Activated CD4-positive, CD25-positive, alpha-beta regulatory T cell (primary cell): Measurements from ENCODE around the gene CORO6.
A peak's percentile ranks its signal among the peaks of the same experiment; 100 is the strongest.

ENCODE experiments used
- DNase-seq, 4 experiments: peaks; one replicate each; lab custom pipeline; 2025; lab: John Stamatoyannopoulos, UW

Gene CORO6

DNA sequence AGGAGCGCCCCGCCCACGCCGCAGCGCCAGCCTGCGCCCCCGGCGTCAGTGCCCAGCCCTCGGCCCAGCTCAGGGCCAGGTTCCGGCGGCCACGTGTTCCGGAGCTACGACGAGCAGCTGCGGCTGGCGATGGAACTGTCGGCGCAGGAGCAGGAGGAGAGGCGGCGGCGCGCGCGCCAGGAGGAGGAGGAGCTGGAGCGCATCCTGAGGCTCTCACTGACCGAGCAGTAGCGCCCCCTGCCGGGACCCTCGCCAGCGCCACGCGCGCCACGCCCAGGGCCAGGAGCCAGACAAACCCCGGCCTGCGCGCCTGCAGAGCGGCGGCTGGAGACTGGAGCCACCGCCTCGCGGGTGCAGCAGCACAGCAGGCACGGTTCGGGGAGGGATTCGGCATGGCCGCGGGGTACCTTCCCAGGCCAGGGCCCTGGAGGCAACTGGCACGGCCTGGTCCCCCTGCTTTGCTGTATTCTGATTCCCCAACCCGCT lies 9.3 kb downstream of the CORO6 start:
- DNase-seq: peak; percentile 84 to 93 (median 88)

DNA sequence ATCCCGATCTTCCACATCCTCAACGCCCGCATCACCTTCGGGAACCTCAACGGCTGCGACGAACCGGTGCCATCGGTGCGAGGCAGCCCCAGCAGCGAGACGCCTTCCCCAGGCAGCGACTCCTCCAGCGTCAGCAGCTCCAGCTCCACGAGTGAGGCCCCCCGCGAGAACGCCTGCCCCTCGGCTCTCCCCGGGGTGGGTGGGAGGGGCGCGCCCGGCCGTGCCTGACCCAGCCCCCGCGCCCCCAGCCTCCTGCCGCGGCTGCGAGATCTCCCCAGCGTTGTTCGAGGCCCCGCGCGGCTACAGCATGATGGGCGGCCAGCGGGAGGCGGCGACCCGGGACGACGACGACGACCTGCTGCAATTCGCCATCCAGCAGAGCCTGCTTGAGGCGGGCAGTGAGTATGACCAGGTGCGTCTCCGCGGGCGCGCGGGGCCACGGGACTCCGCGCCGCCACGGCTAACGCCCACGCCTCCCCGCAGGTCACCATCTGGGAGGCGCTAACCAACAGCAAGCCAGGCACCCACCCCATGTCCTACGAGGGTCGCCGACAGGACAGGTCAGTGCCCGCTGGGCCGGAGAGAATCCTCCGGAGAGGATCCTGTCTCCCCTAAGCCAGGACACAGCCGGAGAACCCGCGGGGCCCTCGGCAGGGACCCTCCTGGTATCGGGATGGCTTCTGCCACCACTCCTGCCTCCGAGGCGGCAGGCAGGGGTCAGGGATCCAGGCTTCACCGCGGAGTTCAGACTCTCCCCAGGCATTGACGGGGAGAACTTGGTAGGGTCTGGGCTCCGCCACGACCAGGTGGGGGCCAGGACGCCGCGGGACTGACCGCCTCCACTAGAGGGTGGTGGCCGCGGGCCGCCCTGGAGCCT lies 10.1 kb downstream of the CORO6 start:
- no peak for DNase-seq

DNA sequence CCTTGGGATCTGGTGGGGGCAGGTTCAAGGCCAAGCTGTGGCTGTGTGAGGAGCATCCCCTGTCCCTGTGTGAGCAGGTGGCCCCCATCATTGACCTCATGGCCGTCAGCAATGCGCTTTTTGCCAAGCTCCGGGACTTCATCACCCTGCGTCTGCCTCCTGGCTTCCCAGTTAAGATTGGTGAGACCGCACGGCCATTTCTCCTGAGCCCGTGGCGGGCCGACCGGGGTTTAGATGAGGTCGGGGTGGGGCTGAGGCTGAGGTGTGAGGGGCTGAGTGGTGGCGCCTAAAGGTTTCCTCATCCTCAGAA lies 10.7 kb downstream of the CORO6 start:
- no peak for DNase-seq

DNA sequence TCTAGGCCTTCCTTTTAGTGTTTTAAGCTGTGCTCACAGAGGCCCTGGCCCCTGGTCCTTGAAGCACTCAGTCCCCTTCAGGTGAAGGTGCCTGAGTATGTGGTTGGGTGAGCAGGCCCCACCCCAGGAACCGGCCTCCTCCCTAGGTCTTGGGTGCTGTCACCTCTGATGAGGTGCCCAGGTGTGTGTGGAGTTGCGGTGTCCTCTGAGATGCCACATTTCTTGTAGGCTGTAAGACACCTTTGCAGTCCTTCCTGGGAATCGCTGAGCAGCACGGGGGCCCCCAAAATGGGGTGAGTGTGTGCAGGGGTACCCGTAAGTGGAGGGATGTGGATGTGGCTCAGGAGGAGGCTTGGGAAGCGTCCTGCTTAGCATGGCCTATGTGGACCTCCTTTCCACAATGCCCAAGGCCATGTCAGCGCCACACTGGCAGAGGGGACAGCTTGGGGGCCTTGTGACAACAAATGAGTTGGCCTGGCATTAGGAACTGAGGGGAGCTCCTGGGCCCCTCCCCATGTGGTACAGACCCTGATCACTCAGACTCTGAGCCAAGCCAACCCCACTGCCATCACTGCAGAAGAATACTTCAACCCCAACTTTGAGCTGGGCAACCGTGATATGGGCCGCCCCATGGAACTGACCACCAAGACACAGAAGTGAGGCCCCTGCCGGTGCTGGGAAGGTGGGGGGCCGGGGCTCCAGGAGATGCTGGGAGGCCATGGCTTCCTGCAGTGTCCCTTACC lies 11.2 kb downstream of the CORO6 start:
- DNase-seq: no peak

DNA sequence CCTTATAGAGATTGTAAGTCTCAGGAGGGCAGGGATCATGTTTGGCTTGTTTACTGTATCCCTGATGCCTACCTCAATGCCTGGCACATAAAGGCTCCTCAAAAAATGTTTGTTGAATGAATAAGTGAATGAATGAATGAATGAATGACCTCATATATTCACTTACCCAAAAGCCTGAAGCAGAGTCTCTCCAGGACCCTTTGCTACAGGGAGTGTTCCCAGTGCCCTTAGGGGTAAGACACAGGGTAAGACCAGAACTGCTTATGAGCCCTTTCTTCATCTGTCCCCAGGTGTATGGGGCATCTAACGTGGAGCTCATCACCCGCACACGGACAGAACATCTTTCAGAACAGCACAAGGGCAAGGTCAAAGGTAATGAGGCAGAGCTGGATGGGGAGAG lies 12.3 kb downstream of the CORO6 start:
- DNase-seq: no peak

DNA sequence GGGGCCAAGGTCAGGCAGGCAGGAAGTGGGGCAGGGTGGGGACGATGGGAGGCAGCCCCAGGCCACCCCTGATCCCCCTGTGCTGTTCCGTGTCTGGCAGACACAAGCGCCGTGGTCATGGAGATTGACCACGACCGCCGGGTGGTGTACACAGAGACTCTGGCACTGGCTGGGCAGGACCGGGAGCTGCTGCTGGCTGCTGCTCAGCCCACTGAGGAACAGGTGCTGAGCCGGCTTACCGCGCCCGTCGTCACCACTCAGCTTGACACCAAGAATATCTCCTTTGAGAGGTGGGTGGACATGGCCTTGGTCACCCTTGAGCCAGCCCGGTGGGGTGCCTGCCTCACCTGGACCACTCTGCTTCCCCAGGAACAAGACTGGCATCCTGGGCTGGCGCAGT lies 13.7 kb downstream of the CORO6 start:
- DNase-seq: no peak

DNA sequence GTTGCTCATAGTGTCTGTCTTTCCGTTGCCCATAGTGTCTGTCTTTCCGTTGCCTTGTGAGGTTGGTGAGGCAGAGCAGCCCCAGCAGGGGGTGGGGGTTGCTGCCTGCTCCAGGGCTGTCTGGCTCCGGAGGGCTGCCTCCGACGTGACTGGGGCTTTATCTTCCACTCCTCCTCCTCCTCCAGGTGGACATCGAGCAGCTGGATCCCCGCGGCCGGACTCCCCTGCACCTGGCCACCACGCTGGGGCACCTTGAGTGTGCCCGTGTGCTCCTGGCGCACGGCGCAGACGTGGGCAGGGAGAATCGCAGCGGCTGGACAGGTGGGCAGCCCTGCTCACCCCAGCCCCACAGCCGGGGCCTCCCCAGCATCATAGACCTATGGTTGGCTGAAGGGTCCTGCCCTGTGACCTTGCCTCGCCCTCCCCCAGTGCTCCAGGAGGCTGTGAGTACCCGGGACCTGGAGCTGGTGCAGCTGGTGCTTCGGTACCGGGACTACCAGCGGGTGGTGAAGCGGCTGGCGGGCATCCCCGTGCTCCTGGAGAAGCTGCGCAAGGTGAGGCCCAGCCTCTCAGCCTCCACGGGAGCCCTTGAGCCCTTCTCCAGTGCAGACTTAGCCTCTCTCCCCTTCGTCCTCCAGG lies 15.0 kb downstream of the CORO6 start:
- DNase-seq: no peak

DNA sequence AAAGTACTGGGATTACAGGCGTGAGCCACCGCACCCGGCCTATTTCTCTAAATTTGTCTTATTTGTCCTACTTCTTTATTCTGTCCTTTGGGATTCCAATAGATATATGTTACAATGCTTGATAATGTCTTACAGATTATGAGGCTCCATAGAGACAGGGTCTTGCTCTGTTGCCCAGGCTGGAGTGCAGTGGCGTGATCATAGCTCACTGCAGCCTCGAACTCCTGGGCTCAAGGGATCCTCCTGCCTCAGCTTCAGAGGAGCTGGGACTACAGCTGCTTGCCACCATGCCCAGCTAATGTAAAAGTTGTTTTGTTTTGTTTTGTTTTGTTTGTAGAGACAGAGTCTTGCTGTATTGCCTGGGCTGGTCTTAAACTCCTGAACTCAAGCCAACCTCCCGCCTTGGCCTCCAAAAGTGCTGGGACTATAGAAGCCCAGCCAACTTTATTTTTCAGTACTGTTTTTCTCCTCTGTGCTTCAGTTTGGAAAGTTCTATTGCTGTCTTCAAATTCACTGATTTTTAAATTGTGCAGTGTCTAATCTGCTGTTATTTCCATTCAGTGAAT lies 19.5 kb downstream of the CORO6 start:
- DNase-seq: no peak

DNA sequence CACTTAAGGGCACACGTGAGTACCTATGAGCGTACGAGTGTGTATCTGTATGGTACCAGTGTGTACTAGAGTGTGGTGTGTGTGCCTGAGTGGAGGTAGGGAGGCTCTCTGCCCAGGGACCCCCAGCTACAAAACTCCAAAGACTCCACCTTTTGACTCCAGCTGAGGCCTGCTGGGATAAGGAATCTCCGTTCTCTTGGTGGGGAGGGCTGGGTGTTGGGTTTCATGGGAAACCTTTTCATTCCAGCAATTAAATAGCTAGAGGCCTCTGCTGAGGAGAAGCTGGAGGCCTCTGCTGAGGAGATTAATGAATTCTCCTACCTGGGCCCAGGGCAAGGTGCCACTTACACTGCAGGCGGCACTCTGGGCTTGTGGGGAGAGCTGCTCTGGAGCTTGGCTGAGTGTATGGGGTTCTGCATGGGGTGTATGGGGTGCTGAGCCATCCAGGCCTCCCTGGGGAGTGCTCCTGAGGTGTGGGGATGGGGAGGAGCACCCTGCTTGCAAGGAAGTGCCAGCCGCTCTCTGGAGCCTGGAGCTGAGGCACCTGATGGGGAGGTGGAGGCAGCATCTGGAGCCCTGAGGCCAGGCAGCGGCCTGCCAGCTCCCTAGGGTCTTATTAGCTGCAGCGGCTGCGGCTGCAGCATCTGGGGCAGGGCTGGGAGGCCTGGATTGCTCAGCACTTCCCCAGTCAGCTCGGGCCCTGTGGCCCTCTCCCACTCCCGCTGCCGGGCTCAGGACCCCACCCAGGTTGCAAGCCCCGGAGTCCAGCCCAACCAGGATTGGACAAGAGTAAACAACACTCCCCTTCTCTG lies 25.1 kb downstream of the CORO6 start:
- DNase-seq: no peak

DNA sequence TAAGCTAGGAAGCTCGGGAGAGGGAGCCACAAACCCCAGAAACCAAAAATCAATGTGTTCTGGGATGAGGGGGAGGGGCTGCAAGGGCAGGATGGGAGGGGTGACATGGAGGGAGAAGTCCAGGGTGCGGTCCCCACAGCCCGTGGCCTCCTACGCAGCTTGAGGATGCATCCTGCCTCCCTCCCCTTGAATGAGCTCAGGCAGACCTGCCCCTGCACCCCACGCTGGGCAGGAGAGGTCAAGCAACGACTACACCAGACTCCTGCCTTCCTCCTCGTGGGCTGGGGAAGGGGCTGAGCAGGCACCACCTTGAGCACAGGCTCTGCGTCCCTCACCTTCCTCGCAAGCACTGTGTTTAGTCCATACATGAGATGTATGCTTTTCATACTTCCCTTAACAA lies 25.9 kb downstream of the CORO6 start:
- DNase-seq: no peak

DNA sequence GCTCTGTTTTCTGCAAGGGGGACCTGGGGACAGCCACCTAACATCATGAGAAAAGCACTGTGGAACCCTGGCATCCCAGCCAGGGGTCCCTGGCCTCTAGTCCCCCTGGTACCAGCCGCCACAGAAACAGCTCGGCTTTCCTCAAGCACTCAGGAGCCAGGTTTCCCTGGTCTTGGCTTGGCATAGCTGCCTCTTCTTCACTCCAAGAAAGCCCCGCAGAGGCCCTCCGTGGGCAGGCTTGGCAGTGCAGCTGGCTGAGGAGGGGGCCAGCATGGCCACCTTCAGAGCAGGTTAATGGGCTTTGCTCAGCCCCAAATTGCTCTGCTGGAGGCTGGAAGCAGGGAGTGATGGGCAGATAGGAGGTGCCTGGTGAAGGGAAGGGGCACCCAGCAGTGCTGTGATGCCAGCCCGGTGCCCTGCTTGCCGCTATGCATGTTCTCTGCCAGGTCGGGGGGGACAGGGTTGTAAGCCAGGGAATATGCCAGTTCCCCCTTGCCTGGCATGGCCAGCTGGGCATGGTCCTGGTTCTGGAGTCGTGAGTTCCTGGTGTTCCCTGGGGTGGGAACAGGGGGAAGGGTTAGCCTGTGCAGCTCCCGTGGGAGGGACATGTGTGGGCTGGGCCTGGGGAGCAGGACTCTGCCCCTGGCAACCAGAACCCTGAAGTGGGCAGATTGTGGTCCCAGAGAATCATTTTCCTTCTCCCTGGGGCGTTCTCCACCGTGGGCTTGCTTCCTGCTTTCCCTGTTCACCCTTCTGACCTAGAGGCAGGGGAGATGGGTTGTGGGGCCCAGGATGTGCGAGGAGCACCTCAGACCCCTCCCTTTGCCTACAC lies 26.6 kb downstream of the CORO6 start:
- no peak for DNase-seq

DNA sequence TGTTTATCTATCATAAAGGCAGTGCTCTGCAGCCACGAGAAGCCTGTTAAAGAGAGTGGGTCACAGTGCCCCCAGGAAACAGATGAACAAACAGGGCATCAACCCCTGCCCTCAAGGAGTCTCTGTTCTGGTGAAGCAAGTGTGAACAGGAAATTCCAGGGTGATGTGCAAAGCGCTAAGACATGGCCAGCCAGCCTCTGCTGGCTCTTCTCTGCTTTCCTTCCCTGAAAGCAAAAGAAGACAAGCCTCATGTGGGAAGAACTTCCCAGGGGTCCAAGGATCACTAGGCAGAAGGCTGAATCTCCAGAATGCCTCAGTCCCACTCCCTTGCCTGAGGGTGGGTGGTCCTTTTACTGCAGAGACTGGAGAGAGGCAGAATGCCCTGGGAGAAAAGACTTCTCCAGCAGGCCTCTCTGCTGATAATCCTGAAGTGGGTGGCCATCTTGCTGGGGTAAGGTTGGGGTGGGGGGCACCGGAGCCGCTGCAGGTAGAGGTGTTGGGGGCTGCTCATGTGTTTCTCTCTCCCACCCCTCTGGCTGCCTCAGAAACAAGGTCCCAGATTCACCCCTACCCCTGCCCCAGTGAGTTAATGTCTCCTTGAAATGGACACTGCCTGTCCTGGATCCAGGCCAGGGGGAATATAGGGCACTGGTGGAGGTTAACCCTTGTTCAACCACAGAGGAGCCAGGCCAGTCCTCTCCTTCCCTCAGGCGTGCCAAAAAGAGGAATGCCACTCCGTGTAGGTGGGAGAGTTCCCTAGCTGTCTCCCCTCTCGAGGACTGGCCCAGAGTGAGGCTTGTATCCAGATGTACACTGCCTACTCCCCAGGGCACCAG lies 27.4 kb downstream of the CORO6 start:
- DNase-seq: no peak

DNA sequence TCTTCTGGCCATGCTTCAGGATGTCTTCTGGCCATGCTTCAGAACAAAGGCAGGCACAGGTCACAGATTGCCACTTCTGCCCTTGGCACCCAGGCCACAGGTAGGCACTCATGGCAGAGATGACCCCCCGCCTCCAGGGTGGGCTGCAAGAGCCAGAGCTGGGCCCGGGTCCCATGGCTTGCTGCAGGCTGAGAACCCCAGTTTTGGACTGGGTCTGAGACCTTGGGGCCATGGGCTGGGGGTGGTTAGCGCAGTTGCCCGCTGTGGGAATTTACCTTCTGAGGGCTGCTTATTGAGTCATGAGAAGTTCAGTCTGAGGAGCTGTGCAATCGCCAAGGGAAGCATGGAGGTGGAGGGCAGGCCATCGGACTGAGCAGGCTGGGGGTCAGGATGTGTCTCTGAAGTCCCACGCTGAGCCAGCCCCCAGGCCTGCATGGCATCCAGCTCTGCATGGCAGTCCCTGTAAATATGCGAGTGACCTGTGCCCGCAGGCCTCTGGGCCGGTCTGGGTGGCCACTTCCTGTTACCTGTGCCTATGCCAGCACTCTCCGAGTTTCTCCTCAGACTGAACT lies 28.1 kb downstream of the CORO6 start:
- no peak for DNase-seq

DNA sequence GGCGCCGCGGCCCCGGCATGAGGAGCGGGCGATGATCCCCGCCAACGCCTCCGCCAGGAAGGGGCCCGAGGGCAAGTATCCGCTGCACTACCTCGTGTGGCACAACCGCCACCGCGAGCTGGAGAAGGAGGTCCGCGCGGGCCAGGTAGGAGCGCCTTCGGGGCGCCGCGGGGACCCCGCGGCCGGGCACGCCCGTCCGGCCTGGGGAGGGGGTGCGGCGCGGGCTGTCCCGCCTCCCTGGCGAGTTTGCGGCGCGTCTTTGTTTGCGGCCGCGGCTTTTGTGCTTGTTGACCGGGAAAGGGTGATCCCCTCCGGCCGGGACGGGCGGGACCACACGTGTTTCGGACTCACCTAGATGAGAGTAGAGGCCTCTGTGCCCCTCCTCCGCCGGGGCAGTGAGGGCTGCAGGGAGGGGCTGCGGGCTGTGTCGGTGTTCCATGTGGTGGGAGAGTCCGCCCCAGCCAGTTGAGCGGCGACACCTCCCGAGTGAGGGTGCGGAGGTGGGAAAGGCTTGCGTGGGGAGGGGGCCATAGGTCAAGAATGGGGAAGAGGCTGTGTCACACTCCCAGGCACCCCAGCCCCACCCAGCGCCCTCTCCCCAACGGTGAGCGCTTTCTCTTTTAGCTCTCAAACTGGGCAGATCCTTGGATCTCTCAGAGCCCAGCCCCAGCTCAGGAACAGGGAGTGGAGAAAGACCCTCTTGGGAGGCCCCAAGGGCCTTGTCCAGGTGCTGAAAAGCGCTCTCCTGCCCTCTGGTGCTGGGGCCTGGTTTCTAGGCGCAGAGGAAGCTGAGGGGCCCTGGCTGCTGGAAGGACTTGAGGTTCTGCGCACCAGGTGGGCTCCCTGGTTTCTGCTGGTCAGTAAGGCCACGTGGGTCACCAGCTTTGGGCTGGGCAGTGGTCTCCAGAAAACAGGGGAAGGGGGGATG lies 28.9 kb downstream of the CORO6 start:
- no peak for DNase-seq

DNA sequence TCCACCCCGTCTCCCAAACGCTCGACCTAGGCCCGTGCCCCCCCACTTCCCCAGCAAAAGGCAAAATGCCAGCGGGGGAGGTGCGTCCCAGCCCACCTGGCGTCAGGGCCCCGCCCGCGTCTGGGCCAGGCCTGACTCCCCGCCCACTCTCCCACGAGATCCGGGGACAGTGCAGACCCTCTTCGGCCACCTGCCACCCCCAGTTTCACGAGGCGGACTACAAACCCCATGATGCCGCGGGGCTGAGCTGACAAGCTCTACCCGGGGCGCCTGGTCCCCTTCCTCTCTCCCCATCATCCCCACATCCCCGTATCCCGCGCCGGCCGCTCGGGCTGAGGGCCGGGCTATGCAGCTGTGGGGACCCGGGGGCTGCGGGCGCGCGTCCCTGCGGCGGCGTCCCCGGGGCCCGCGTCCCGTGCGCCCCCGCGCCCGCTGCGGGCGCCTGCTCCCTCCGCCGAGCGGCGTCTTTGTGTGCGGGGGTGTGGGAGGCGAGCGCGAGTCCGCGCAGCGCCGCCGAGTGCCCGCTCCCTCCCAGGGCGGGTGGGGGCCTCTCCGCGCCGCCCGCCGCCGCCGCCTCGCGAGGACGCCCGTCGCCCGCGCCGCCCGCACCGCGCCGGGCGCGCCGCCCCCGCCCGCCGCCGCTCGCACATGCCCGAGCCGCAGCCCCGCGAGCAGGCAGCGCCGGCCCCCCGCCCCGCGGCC lies 29.7 kb downstream of the CORO6 start, which contains the start of gene ANKRD13B:
TSS of gene ANKRD13B (plus strand) at position 283 of the 702 bp plus-strand sequence. CDS start 490 bp downstream, outside the sequence.
- peak in 1 of 4 experiments; percentile 39 for DNase-seq

DNA sequence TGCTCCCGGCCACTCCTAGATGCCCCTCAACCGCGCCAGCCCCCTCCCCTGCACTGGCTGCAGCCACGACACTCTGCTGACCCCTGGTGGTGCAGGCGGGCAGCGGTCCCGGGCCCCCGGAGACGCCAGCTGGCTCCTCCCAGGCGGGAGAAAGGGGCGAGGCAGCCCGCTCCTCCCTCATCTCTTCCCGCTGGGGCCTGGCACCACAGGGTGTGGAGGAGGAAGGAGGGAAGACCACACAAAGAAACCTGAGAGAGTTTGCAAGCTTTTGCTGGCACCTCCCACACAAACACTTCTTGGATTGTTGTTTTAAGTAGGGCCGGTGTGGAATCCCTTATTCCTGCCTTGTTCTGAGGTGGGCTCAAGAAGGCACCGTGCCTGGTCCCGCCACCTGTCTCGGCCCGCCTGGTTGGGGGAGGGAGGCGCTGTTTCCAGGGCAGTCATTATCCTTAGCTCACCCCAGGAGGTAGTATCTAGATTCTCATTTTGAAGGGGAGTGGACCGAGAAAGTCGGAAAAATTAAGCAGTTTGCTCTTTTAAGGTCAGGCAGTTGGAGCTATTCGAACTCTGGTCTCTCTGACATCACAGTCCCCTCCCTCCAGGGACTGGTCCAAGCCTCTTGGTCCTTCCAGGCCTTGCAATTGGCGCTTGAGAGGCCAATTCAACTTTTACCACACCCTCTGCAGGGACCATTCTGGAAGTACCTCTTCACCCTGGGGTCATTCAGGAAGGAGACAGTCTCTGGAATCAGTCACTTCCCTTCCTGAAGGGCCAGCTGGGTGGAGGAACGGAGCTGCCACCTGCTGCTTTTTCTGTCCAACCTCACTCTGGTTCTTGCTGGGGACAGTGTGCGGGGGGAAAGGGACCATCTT lies 30.7 kb downstream of the CORO6 start:
- DNase-seq: peak; percentile 61 to 73 (median 68)
